HepG2 (cell line): Measurements from ENCODE around the gene MTARC1.

Experiments used
- CREB1 ChIP-seq, 2 experiments: fragments of 450-650 bp in 1 of 2; IDR thresholded peaks; 2 replicates each; pipeline ENCODE4 v1.6.1; 2016 to 2017; ENCODE audit warnings: control low read depth in 1 of 2, mild to moderate bottlenecking in 1 of 2, missing compliant biosample characterization in 1 of 2, missing genetic modification characterization in 1 of 2
- ZNF234 ChIP-seq: sonication (generic); formaldehyde crosslinking; conservative IDR thresholded peaks from 2 replicates; pipeline ENCODE4 v1.5.1; 2020; ENCODE audit warnings: mild to moderate bottlenecking, missing genetic modification reagents

GRCh38 chr1:220797044-220797443, 10.3 kb downstream of the MTARC1 start:
- TF ChIP-seq ZNF234 (CRISPR knock-in tag), result no peak
- no peak for TF ChIP-seq CREB1 (IDR thresholded peaks at IDR 0.05)
- TF ChIP-seq CREB1 (CRISPR knock-in tag; IDR thresholded peaks at IDR 0.05), result no peak
